Ovary (tissue), 9 donors: Measurements from ENCODE around the gene ST6GAL2. TPM values are rescaled to one million over a fixed set of nuclear protein-coding genes. Genes with fewer than 3 reads are reported as not detected.

Experiments used
- DNase-seq, 5 donors: peaks; one replicate each; pipeline ENCODE4 v3.0.0-alpha.2; 2019 to 2020
- H3K27ac ChIP-seq, 2 donors: fragments of 200-600 bp; one replicate each; pipeline versions ENCODE4 v1.5.1 to v1.8.0; 2019 to 2022
- H3K27me3 ChIP-seq: fragments of 200-600 bp; one replicate; pipeline ENCODE4 v1.8.0; 2022
- H3K36me3 ChIP-seq: fragments of 200-600 bp; sonication (generic); one replicate; pipeline ENCODE4 v1.5.1; 2019
- H3K4me1 ChIP-seq: one replicate; pipeline ENCODE4 v1.8.1; 2013; ENCODE audit warnings: mild to moderate bottlenecking, moderate library complexity; ENCODE audit not compliant: insufficient read depth
- H3K4me3 ChIP-seq: fragments of 200-600 bp; sonication (generic); one replicate; pipeline ENCODE4 v1.5.1; 2017
- H3K9me3 ChIP-seq, 2 donors: fragments of 200-600 bp in 1 of 2; sonication (generic) in 1 of 2; one replicate each; pipeline versions ENCODE4 v1.5.1 to v1.8.1; 2013 to 2019; ENCODE audit warnings: mild to moderate bottlenecking in 1 of 2, moderate library complexity in 1 of 2
- CTCF ChIP-seq, 3 donors: fragments of 450-650 bp in 2 of 3; fragments of 200-600 bp in 1 of 3; IDR thresholded peaks; one replicate each; pipeline versions ENCODE4 v1.5.1 to v1.8.0; 2016 to 2022; ENCODE audit warnings: antibody characterized with exemption in 3 of 3, mild to moderate bottlenecking in 1 of 3
- EP300 ChIP-seq: sonication (generic); formaldehyde crosslinking; IDR thresholded peaks from one replicate; pipeline ENCODE4 v1.6.1; 2017; ENCODE audit warnings: antibody characterized with exemption
- POLR2A ChIP-seq: fragments of 450-650 bp; IDR thresholded peaks from one replicate; pipeline ENCODE4 v1.6.1; 2017; ENCODE audit warnings: antibody characterized with exemption, mild to moderate bottlenecking, moderate library complexity
- WGBS, 3 donors: extraction: QIAGEN DNeasy Blood & Tissue Kit in 1 of 3; methylation state at CpG; one replicate each; pipeline versions ENCODE4 v1.1.5 to v1.1.7; 2013 to 2017; 5-methylcytosine and 5-hydroxymethylcytosine counted together
- intact Hi-C, 4 donors: fragments of 100-400 bp; cut with DNase I; formaldehyde crosslinking; loops; one replicate each; pipeline versions ENCODE4 v1.11.0 to v1.15.1; 2022 to 2023
- polyA plus RNA-seq, 2 donors: library from polyadenylated mRNA; stranded (reverse); fragments of 200-250 nt in 1 of 2; fragments of 350-450 nt in 1 of 2; fragmentation: Illumina TruSeq in 1 of 2; extraction: RNeasy Lipid Tissue Mini Kit (QIAGEN cat#74804) in 1 of 2; gene quantifications; one replicate each; pipeline ENCODE4 v1.2.3, GENCODE V29; 2013 to 2014
- total RNA-seq, 7 donors: library from RNA; depleted of rRNA in 2 of 7; stranded (reverse); fragments of >200 nt in 2 of 7; fragmentation: NEBNext Ultra II Directional in 3 of 7; extraction: Animal tissue kit (Norgen Biotek cat#: 25700) in 3 of 7; gene quantifications; one replicate each; pipeline versions ENCODE4 v1.1.0 to v1.2.4, GENCODE V29; 2016 to 2023
- donor health status: DM: no; HTN: no; CAD: no; lungs with moderate emphysema.
- donor health status: DM: no; HTN: no; CAD: no.
- donor health status: Bipolar disorder and iron deficiency.
- donor health status: DM: yes; HTN: yes; CAD: no.
- donor health status: DM: no; HTN: no; CAD: no.
- donor health status: DM: yes; HTN: yes; CAD: no.

Gene ST6GAL2
- total and polyA plus RNA-seq, 9 donors, result 0.20 to 6.9 (median 1.00) TPM; not detected in 1

GRCh38 chr2:106892048-106892447 is 6.1 kb upstream of the ST6GAL2 start:
- H3K4me3 ChIP-seq, result no peak overlapping the region
- TF ChIP-seq EP300 (no peak), CTCF (IDR thresholded peaks at IDR 0.05) (no peak), POLR2A (no peak)
- WGBS, 3 donors, result 74 to 84% (median 78%) methylated on average over 2 of the region's 2 CpGs
- no peaks in the 10 kb centered on the region for H3K27me3 ChIP-seq
- no peak for DNase-seq
- H3K27ac ChIP-seq, result no peak overlapping the region
- no peaks in the 10 kb centered on the region for H3K9me3 ChIP-seq
- intact Hi-C loops, result no loop called here
- H3K36me3 ChIP-seq, result no peaks in the 10 kb centered on the region
- no peaks in the 10 kb centered on the region for H3K4me1 ChIP-seq

- 40 to 51% (median 41%) methylated on average over 5 of the region's 5 CpGs for WGBS, 3 donors
- H3K27me3 ChIP-seq, result no peaks in the 10 kb centered on the region
- DNase-seq, result no peak
- H3K27ac ChIP-seq, result no peak overlapping the region
- no peaks in the 10 kb centered on the region for H3K9me3 ChIP-seq
- H3K4me1 ChIP-seq, result peaks cover 2% of the 10 kb centered on the region
- H3K36me3 ChIP-seq, result no peaks in the 10 kb centered on the region
- TF ChIP-seq POLR2A (no peak), CTCF (IDR thresholded peaks at IDR 0.05) (no peak), EP300 (no peak)
- H3K4me3 ChIP-seq, result no peak overlapping the region
- intact Hi-C loops, result no loop called here
Measured at GRCh38 chr2:106890606-106891005, 4.6 kb upstream of the ST6GAL2 start.

- whole genome bisulfite sequencing, 3 donors, result 1% methylated on average over 67 to 71 of the region's 71 CpGs
- Histone ChIP-seq H3K36me3 (no peaks in the 10 kb centered on the region), H3K4me3 (peak overlapping the region; percentile 26), H3K4me1 (peaks cover 2% of the 10 kb centered on the region), H3K27ac (no peak overlapping the region), H3K9me3 (no peaks in the 10 kb centered on the region), H3K27me3 (no peaks in the 10 kb centered on the region)
- intact Hi-C loops, result no loop called here
- peak in 2 of 5 donors; percentile 23 to 38 for DNase-seq
- no peak for TF ChIP-seq POLR2A
- no peak for TF ChIP-seq CTCF (IDR thresholded peaks at IDR 0.05)
- TF ChIP-seq EP300, result no peak
Measured at GRCh38 chr2:106886916-106887758, 1.2 kb upstream of the ST6GAL2 start.

GRCh38 chr2:106885329-106885728 is 638 bp downstream of the ST6GAL2 start:
- H3K9me3 ChIP-seq, result no peaks in the 10 kb centered on the region
- peaks cover 2% of the 10 kb centered on the region for H3K4me1 ChIP-seq
- H3K27me3 ChIP-seq, result no peaks in the 10 kb centered on the region
- intact Hi-C loops, result no loop called here
- WGBS, 3 donors, result 1% methylated on average over 10 of the region's 10 CpGs
- H3K27ac ChIP-seq, result no peak overlapping the region
- no peak for DNase-seq
- TF ChIP-seq POLR2A, result no peak
- no peak for TF ChIP-seq EP300
- no peak for TF ChIP-seq CTCF (IDR thresholded peaks at IDR 0.05)
- H3K36me3 ChIP-seq, result no peaks in the 10 kb centered on the region
- peak overlapping the region; percentile 26 for H3K4me3 ChIP-seq
